ENCODE results near the gene SOWAHB.
A peak's percentile ranks its signal among the peaks of the same experiment; 100 is the strongest.

SOWAHB gene

GRCh38 chr4:76897536-76898384 is at the start of gene SOWAHB:
SOWAHB (minus strand) TSS chr4:76898144; CDS start chr4:76897849, 295 bp downstream.
- H3K4me1 Mint-ChIP-seq (ENCODE audit: low read depth): peaks cover 10% of the 10 kb centered on the region
- peaks cover 56% of the 10 kb centered on the region for H3K27me3 Mint-ChIP-seq
- no peak within 1 kb of the TSS for H3K27ac Mint-ChIP-seq
- DNase-seq: peak; percentile 55
- H3K4me3 Mint-ChIP-seq: peak within 1 kb of the TSS; percentile 64
- H3K9me3 Mint-ChIP-seq: no peaks in the 10 kb centered on the region
- H3K36me3 Mint-ChIP-seq (ENCODE audit: low read depth): no peaks in the 10 kb centered on the region

- Mint-ChIP-seq H3K27ac (no peak overlapping the region), H3K36me3 (ENCODE audit: low read depth) (peaks cover 4% of the 10 kb centered on the region), H3K4me3 (no peak overlapping the region), H3K4me1 (ENCODE audit: low read depth) (peaks cover 15% of the 10 kb centered on the region), H3K27me3 (peaks cover 9% of the 10 kb centered on the region), H3K9me3 (no peaks in the 10 kb centered on the region)
- DNase-seq: no peak
These were observed 49.4 kb upstream of the SOWAHB start for GRCh38 chr4:76947369-76947768.

- peaks cover 5% of the 10 kb centered on the region for H3K4me1 Mint-ChIP-seq (ENCODE audit: low read depth)
- no peak for DNase-seq
- H3K27ac Mint-ChIP-seq: no peak overlapping the region
- peaks cover 6% of the 10 kb centered on the region for H3K9me3 Mint-ChIP-seq
- H3K4me3 Mint-ChIP-seq: no peak overlapping the region
- peaks cover 3% of the 10 kb centered on the region for H3K27me3 Mint-ChIP-seq
- H3K36me3 Mint-ChIP-seq (ENCODE audit: low read depth): no peaks in the 10 kb centered on the region
These were observed 45.8 kb upstream of the SOWAHB start for GRCh38 chr4:76943790-76944189.

GRCh38 chr4:76943129-76943620 is 45.2 kb upstream of the SOWAHB start:
- Mint-ChIP-seq H3K4me3 (no peak overlapping the region), H3K4me1 (ENCODE audit: low read depth) (no peaks in the 10 kb centered on the region), H3K27ac (no peak overlapping the region), H3K27me3 (no peaks in the 10 kb centered on the region), H3K36me3 (ENCODE audit: low read depth) (no peaks in the 10 kb centered on the region), H3K9me3 (peaks cover 6% of the 10 kb centered on the region)
- no peak for DNase-seq

GRCh38 chr4:76939184-76939583 is 41.2 kb upstream of the SOWAHB start:
- Mint-ChIP-seq H3K27me3 (no peaks in the 10 kb centered on the region), H3K27ac (no peak overlapping the region), H3K9me3 (peaks cover 6% of the 10 kb centered on the region)

GRCh38 chr4:76931576-76932276 is 33.8 kb upstream of the SOWAHB start:
- Mint-ChIP-seq H3K27ac (no peak overlapping the region), H3K4me3 (no peak overlapping the region), H3K9me3 (no peaks in the 10 kb centered on the region)

More at GRCh38 chr4:76939184-76939583, 41.2 kb upstream of the SOWAHB start:
- Mint-ChIP-seq H3K36me3 (ENCODE audit: low read depth) (no peaks in the 10 kb centered on the region), H3K4me3 (no peak overlapping the region), H3K4me1 (ENCODE audit: low read depth) (no peaks in the 10 kb centered on the region)
- no peak for DNase-seq

GRCh38 chr4:76931087-76931486 is 33.1 kb upstream of the SOWAHB start:
- no peak overlapping the region for H3K27ac Mint-ChIP-seq
- peaks cover 2% of the 10 kb centered on the region for H3K27me3 Mint-ChIP-seq
- no peaks in the 10 kb centered on the region for H3K4me1 Mint-ChIP-seq (ENCODE audit: low read depth)
- H3K36me3 Mint-ChIP-seq (ENCODE audit: low read depth): no peaks in the 10 kb centered on the region
- no peaks in the 10 kb centered on the region for H3K9me3 Mint-ChIP-seq
- DNase-seq: no peak
- no peak overlapping the region for H3K4me3 Mint-ChIP-seq

More at GRCh38 chr4:76931576-76932276, 33.8 kb upstream of the SOWAHB start:
- Mint-ChIP-seq H3K27me3 (peaks cover 2% of the 10 kb centered on the region), H3K4me1 (ENCODE audit: low read depth) (no peaks in the 10 kb centered on the region), H3K36me3 (ENCODE audit: low read depth) (no peaks in the 10 kb centered on the region)
- no peak for DNase-seq

- DNase-seq: no peak
- no peak overlapping the region for H3K4me3 Mint-ChIP-seq
- H3K36me3 Mint-ChIP-seq (ENCODE audit: low read depth): no peaks in the 10 kb centered on the region
- H3K27me3 Mint-ChIP-seq: peaks cover 2% of the 10 kb centered on the region
- no peaks in the 10 kb centered on the region for H3K9me3 Mint-ChIP-seq
- no peaks in the 10 kb centered on the region for H3K4me1 Mint-ChIP-seq (ENCODE audit: low read depth)
- H3K27ac Mint-ChIP-seq: no peak overlapping the region
These were observed 32.7 kb upstream of the SOWAHB start for GRCh38 chr4:76930685-76931084.

GRCh38 chr4:76926841-76927240 is 28.9 kb upstream of the SOWAHB start:
- Mint-ChIP-seq H3K27me3 (peaks cover 2% of the 10 kb centered on the region), H3K9me3 (no peaks in the 10 kb centered on the region), H3K4me3 (no peak overlapping the region), H3K27ac (no peak overlapping the region), H3K36me3 (ENCODE audit: low read depth) (no peaks in the 10 kb centered on the region), H3K4me1 (ENCODE audit: low read depth) (no peaks in the 10 kb centered on the region)
- no peak for DNase-seq

GRCh38 chr4:76923619-76924357 is 25.8 kb upstream of the SOWAHB start:
- Mint-ChIP-seq H3K4me1 (ENCODE audit: low read depth) (no peaks in the 10 kb centered on the region), H3K4me3 (no peak overlapping the region), H3K36me3 (ENCODE audit: low read depth) (no peaks in the 10 kb centered on the region), H3K27ac (no peak overlapping the region), H3K27me3 (no peaks in the 10 kb centered on the region), H3K9me3 (no peaks in the 10 kb centered on the region)
- DNase-seq: no peak

- Mint-ChIP-seq H3K4me3 (no peak overlapping the region), H3K4me1 (ENCODE audit: low read depth) (no peaks in the 10 kb centered on the region), H3K9me3 (no peaks in the 10 kb centered on the region), H3K36me3 (ENCODE audit: low read depth) (no peaks in the 10 kb centered on the region), H3K27ac (no peak overlapping the region), H3K27me3 (no peaks in the 10 kb centered on the region)
- no peak for DNase-seq
These were observed 22.8 kb upstream of the SOWAHB start for GRCh38 chr4:76920715-76921114.

- no peak overlapping the region for H3K4me3 Mint-ChIP-seq
- peaks cover 9% of the 10 kb centered on the region for H3K27me3 Mint-ChIP-seq
- no peaks in the 10 kb centered on the region for H3K4me1 Mint-ChIP-seq (ENCODE audit: low read depth)
- no peak for DNase-seq
- H3K9me3 Mint-ChIP-seq: no peaks in the 10 kb centered on the region
- no peaks in the 10 kb centered on the region for H3K36me3 Mint-ChIP-seq (ENCODE audit: low read depth)
- H3K27ac Mint-ChIP-seq: no peak overlapping the region
These were observed 11.8 kb upstream of the SOWAHB start for GRCh38 chr4:76909711-76910110.

- Mint-ChIP-seq H3K4me1 (ENCODE audit: low read depth) (no peaks in the 10 kb centered on the region), H3K27me3 (no peaks in the 10 kb centered on the region), H3K4me3 (no peak overlapping the region), H3K36me3 (ENCODE audit: low read depth) (no peaks in the 10 kb centered on the region), H3K27ac (no peak overlapping the region), H3K9me3 (no peaks in the 10 kb centered on the region)
- DNase-seq: no peak
These were observed 7.6 kb upstream of the SOWAHB start for GRCh38 chr4:76905521-76905920.

- no peak overlapping the region for H3K27ac Mint-ChIP-seq
- H3K27me3 Mint-ChIP-seq: peaks cover 6% of the 10 kb centered on the region
- no peaks in the 10 kb centered on the region for H3K4me1 Mint-ChIP-seq (ENCODE audit: low read depth)
- no peak for DNase-seq
- H3K36me3 Mint-ChIP-seq (ENCODE audit: low read depth): no peaks in the 10 kb centered on the region
- H3K4me3 Mint-ChIP-seq: no peak overlapping the region
- H3K9me3 Mint-ChIP-seq: no peaks in the 10 kb centered on the region
These were observed 6.8 kb upstream of the SOWAHB start for GRCh38 chr4:76904646-76905190.

All from activated T-cell treated with anti-CD3 and anti-CD28 coated beads, Interleukin-2, amount 50 U/mL, for 24 hours (primary cell).